Neuron (in vitro differentiated cells): ENCODE data around the gene AADAT.
"Not testable (repeated sequence)": the region's sequence is repeated elsewhere in the genome, so short reads cannot be mapped to it uniquely, and the experiment has no call there.

Experiments
- H2AFZ ChIP-seq: one replicate; pipeline ENCODE4 v1.6.1; 2013; ENCODE audit warnings: low read depth, mild to moderate bottlenecking, inconsistent platforms, low read length, moderate library complexity
- H3K27me3 ChIP-seq: one replicate; pipeline ENCODE4 v1.6.1; 2013; ENCODE audit warnings: low read length; ENCODE audit not compliant: insufficient read depth
- H3K36me3 ChIP-seq: one replicate; pipeline ENCODE4 v1.6.1; 2013; ENCODE audit warnings: low read length; ENCODE audit not compliant: insufficient read depth
- H3K4me1 ChIP-seq: one replicate; pipeline ENCODE4 v1.6.1; 2013; ENCODE audit warnings: low read length; ENCODE audit not compliant: insufficient read depth
- H3K4me3 ChIP-seq: 2 replicates; pipeline ENCODE4 v1.5.1; 2013; ENCODE audit warnings: mild to moderate bottlenecking, low read length, moderate library complexity
- H3K9me3 ChIP-seq: one replicate; pipeline ENCODE4 v1.6.1; 2013; ENCODE audit warnings: low read length

Gene AADAT

GRCh38 chr4:170080496-170080895 is 9.3 kb downstream of the AADAT start:
- Histone ChIP-seq H3K36me3 (peaks cover 89% of the 10 kb centered on the region), H2AFZ (no peak overlapping the region), H3K4me3 (no peak overlapping the region), H3K9me3 (peaks cover 4% of the 10 kb centered on the region), H3K27me3 (no peaks in the 10 kb centered on the region), H3K4me1 (no peaks in the 10 kb centered on the region)

GRCh38 chr4:170079981-170080380 is 9.8 kb downstream of the AADAT start:
- H2AFZ ChIP-seq, result no peak overlapping the region
- H3K36me3 ChIP-seq, result peaks cover 89% of the 10 kb centered on the region
- no peaks in the 10 kb centered on the region for H3K4me1 ChIP-seq

GRCh38 chr4:170071196-170071595 is 18.6 kb downstream of the AADAT start:
- Histone ChIP-seq H3K4me1 (no peaks in the 10 kb centered on the region), H2AFZ (no peak overlapping the region), H3K27me3 (no peaks in the 10 kb centered on the region), H3K9me3 (no peaks in the 10 kb centered on the region), H3K4me3 (no peak overlapping the region), H3K36me3 (peaks cover 82% of the 10 kb centered on the region)

More at GRCh38 chr4:170079981-170080380, 9.8 kb downstream of the AADAT start:
- H3K4me3 ChIP-seq, result no peak overlapping the region
- H3K9me3 ChIP-seq, result peaks cover 4% of the 10 kb centered on the region
- no peaks in the 10 kb centered on the region for H3K27me3 ChIP-seq

- no peaks in the 10 kb centered on the region for H3K27me3 ChIP-seq
- no peaks in the 10 kb centered on the region for H3K9me3 ChIP-seq
- H2AFZ ChIP-seq, result no peak overlapping the region
- H3K4me3 ChIP-seq, result no peak overlapping the region
- no peaks in the 10 kb centered on the region for H3K4me1 ChIP-seq
- peaks cover 78% of the 10 kb centered on the region for H3K36me3 ChIP-seq
Observed at GRCh38 chr4:170068438-170069128, 21.2 kb downstream of the AADAT start.

- no peak overlapping the region for H2AFZ ChIP-seq
- H3K4me1 ChIP-seq, result no peaks in the 10 kb centered on the region
- no peaks in the 10 kb centered on the region for H3K27me3 ChIP-seq
- H3K4me3 ChIP-seq, result no peak overlapping the region
- peaks cover 59% of the 10 kb centered on the region for H3K36me3 ChIP-seq
- H3K9me3 ChIP-seq, result no peaks in the 10 kb centered on the region
Observed at GRCh38 chr4:170059421-170059820, 30.3 kb downstream of the AADAT start.

- Histone ChIP-seq H2AFZ (no peak overlapping the region), H3K36me3 (peaks cover 53% of the 10 kb centered on the region), H3K4me3 (no peak overlapping the region), H3K27me3 (no peaks in the 10 kb centered on the region), H3K4me1 (no peaks in the 10 kb centered on the region), H3K9me3 (no peaks in the 10 kb centered on the region)
Observed at GRCh38 chr4:170058826-170059225, 30.9 kb downstream of the AADAT start.

- Histone ChIP-seq H3K9me3 (no peaks in the 10 kb centered on the region), H3K36me3 (peaks cover 44% of the 10 kb centered on the region), H2AFZ (no peak overlapping the region), H3K4me3 (no peak overlapping the region), H3K27me3 (no peaks in the 10 kb centered on the region), H3K4me1 (no peaks in the 10 kb centered on the region)
Observed at GRCh38 chr4:170057866-170058265, 31.9 kb downstream of the AADAT start.

- Histone ChIP-seq H3K4me1 (no peaks in the 10 kb centered on the region), H3K4me3 (no peak overlapping the region), H3K36me3 (peaks cover 2% of the 10 kb centered on the region), H2AFZ (no peak overlapping the region), H3K27me3 (no peaks in the 10 kb centered on the region), H3K9me3 (no peaks in the 10 kb centered on the region)
Observed at GRCh38 chr4:170052919-170053318, 36.8 kb downstream of the AADAT start.

GRCh38 chr4:170051402-170051801 is 38.4 kb downstream of the AADAT start:
- no peaks in the 10 kb centered on the region for H3K36me3 ChIP-seq
- H3K4me3 ChIP-seq, result no peak overlapping the region
- H3K27me3 ChIP-seq, result no peaks in the 10 kb centered on the region
- no peak overlapping the region for H2AFZ ChIP-seq
- H3K4me1 ChIP-seq, result no peaks in the 10 kb centered on the region
- H3K9me3 ChIP-seq, result no peaks in the 10 kb centered on the region

- H3K36me3 ChIP-seq, result no peaks in the 10 kb centered on the region
- no peak overlapping the region for H3K4me3 ChIP-seq
- no peaks in the 10 kb centered on the region for H3K27me3 ChIP-seq
- no peaks in the 10 kb centered on the region for H3K9me3 ChIP-seq
- H2AFZ ChIP-seq, result no peak overlapping the region
- H3K4me1 ChIP-seq, result no peaks in the 10 kb centered on the region
Observed at GRCh38 chr4:170049766-170050165, 40.0 kb downstream of the AADAT start.

- Histone ChIP-seq H3K9me3 (no peaks in the 10 kb centered on the region), H3K36me3 (no peaks in the 10 kb centered on the region), H3K4me1 (no peaks in the 10 kb centered on the region), H2AFZ (no peak overlapping the region), H3K27me3 (no peaks in the 10 kb centered on the region), H3K4me3 (no peak overlapping the region)
Observed at GRCh38 chr4:170047771-170048354, 41.9 kb downstream of the AADAT start.

- not testable (repeated sequence) for H3K9me3 ChIP-seq, H3K27me3 ChIP-seq, H3K36me3 ChIP-seq, H2AFZ ChIP-seq, H3K4me1 ChIP-seq, H3K4me3 ChIP-seq
Observed at GRCh38 chr4:170046156-170046555, 43.6 kb downstream of the AADAT start.

- Histone ChIP-seq H3K9me3 (no peaks in the 10 kb centered on the region), H3K36me3 (no peaks in the 10 kb centered on the region), H3K27me3 (no peaks in the 10 kb centered on the region), H3K4me1 (no peaks in the 10 kb centered on the region), H2AFZ (no peak overlapping the region), H3K4me3 (no peak overlapping the region)
Observed at GRCh38 chr4:170040031-170040680, 49.6 kb downstream of the AADAT start.
